HG02970 (cell line): ENCODE data around the gene PHEX.
"Not testable (repeated sequence)": the region's sequence is repeated elsewhere in the genome, so short reads cannot be mapped to it uniquely, and the experiment has no call there.

Experiments
- ATAC-seq: cut with Tn5 transposase; IDR thresholded peaks from one replicate; pipeline ENCODE4 v1.9.1; 2021; ENCODE audit warnings: mild to moderate bottlenecking, moderate library complexity, moderate number of reproducible peaks; ENCODE audit not compliant: unreplicated experiment, low FRiP score

The PHEX gene

GRCh38 chrX:22203186-22203585 is 171.1 kb downstream of the PHEX start:
- ATAC-seq = no peak

GRCh38 chrX:22206781-22207180 is 174.7 kb downstream of the PHEX start:
- ATAC-seq = no peak

- ATAC-seq = no peak
Observed at GRCh38 chrX:22220941-22221340, 188.8 kb downstream of the PHEX start.

- ATAC-seq = no peak
Observed at GRCh38 chrX:22234380-22234779, 202.3 kb downstream of the PHEX start.

- no peak for ATAC-seq
Observed at GRCh38 chrX:22237479-22237878, 205.4 kb downstream of the PHEX start.

- ATAC-seq = no peak
Observed at GRCh38 chrX:22246620-22247019, 214.5 kb downstream of the PHEX start.

- no peak for ATAC-seq
Observed at GRCh38 chrX:22247169-22247568, 215.0 kb downstream of the PHEX start.

GRCh38 chrX:22248401-22248800 is 216.3 kb downstream of the PHEX start:
- ATAC-seq = no peak

GRCh38 chrX:22249371-22249770 is 217.2 kb downstream of the PHEX start:
- ATAC-seq = no peak

GRCh38 chrX:22268706-22269105 is 236.6 kb downstream of the PHEX start:
- no peak for ATAC-seq

GRCh38 chrX:22272613-22273012 is 240.5 kb downstream of the PHEX start, which contains the start of gene CBLL2:
CBLL2 (plus strand) TSS chrX:22272913; CDS start chrX:22272992, 79 bp downstream.
- no peak for ATAC-seq

- ATAC-seq = no peak
Observed at GRCh38 chrX:22273714-22274317, 241.7 kb downstream of the PHEX start.

GRCh38 chrX:22276781-22277180 is 244.7 kb downstream of the PHEX start:
- ATAC-seq = no peak

- no peak for ATAC-seq
Observed at GRCh38 chrX:22278375-22278774, 246.2 kb downstream of the PHEX start.

GRCh38 chrX:22289209-22289608 is 257.1 kb downstream of the PHEX start:
- not testable (repeated sequence) for ATAC-seq

- no peak for ATAC-seq
Observed at GRCh38 chrX:22296871-22297270, 264.7 kb downstream of the PHEX start.

GRCh38 chrX:22300130-22300529 is 268.0 kb downstream of the PHEX start:
- no peak for ATAC-seq
